Breast epithelium (tissue), 3 donors: Measurements from ENCODE around the gene PAK1IP1.

Source experiments
- CTCF ChIP-seq, 3 donors: fragments of 450-650 bp; IDR thresholded peaks; one replicate each; pipeline ENCODE4 v1.5.1; 2016 to 2017; ENCODE audit warnings: antibody characterized with exemption in 3 of 3, mild to moderate bottlenecking in 3 of 3, moderate library complexity in 3 of 3
- POLR2A ChIP-seq: fragments of 450-650 bp; IDR thresholded peaks from one replicate; pipeline ENCODE4 v1.6.1; 2016; ENCODE audit warnings: antibody characterized with exemption, mild to moderate bottlenecking, moderate library complexity
- POLR2AphosphoS5 ChIP-seq, 3 donors: sonication (generic); formaldehyde crosslinking; IDR thresholded peaks; one replicate each; pipeline ENCODE4 v1.6.1; 2017; ENCODE audit warnings: antibody characterized with exemption in 3 of 3

GRCh38 chr6:10725716-10726115 lies 30.9 kb downstream of the PAK1IP1 start:
- TF ChIP-seq CTCF (IDR thresholded peaks at IDR 0.05) (no peak), POLR2A (no peak), POLR2AphosphoS5 (IDR thresholded peaks at IDR 0.05) (no peak)
